ENCODE measurements around the gene NME2.

NME2 gene

GRCh38 chr17:51214920-51215319 lies 48.7 kb downstream of the NME2 start:
- DNase-seq, result no peak

GRCh38 chr17:51217946-51218345 lies 51.7 kb downstream of the NME2 start:
- no peak for DNase-seq

DNA sequence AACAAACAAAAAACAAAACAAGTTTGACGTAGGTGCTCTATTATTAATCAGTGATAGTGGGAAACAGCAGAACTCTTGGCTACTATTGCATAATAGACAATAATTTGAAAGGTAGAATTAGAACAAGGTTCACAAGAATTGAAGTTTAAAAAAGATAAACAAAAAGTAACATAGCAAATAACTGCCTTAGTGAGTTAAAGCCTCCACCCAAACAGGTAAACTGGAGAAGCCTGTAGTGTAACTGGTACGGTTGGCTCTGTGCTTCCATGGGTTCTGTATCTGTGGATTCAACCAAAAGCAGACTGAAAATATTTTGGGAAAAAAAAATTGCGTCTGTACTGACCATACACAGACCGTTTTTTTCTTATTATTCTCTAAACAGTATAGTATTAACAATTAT lies 55.1 kb downstream of the NME2 start:
- no peak for DNase-seq

Data from stimulated activated CD4-positive, alpha-beta T cell treated with anti-CD3 and anti-CD28 coated beads, Interleukin-2, amount 100 ng/mL, for 24 hours (primary cell).